ENCODE results near the gene CHAT. TPM values are rescaled to one million over a fixed set of nuclear protein-coding genes. Genes with fewer than 3 reads are reported as not detected.
A peak's percentile ranks its signal among the peaks of the same experiment; 100 is the strongest.

The CHAT gene
- total RNA-seq, 1 experiment from 2014 or later = not detected

GRCh38 chr10:49647985-49648795 is 34.4 kb downstream of the CHAT start:
- no peak overlapping the region for H4K91ac ChIP-seq (ENCODE audit: insufficient read length, low read depth, low read length)
- H3K4me1 ChIP-seq (ENCODE audit: insufficient read depth, low read length) = no peaks in the 10 kb centered on the region
- H3K79me1 ChIP-seq (ENCODE audit: insufficient read depth, low read depth, low read length, poor library complexity, severe bottlenecking) = no peaks in the 10 kb centered on the region
- H3K27ac Mint-ChIP-seq = 0 out of 7 replicates have a peak overlapping the region, but pooled peaks of 1 of the 3 experiments have one; percentile 44
- peak; percentile 21 for DNase-seq
- no CpG with 5 or more reads among the region's 18 CpGs for WGBS (ENCODE audit: extremely low coverage, insufficient read length, low lambda C conversion rate)
- H3K4me3 Mint-ChIP-seq = no peak overlapping the region
- H3K4me1 Mint-ChIP-seq = peaks cover 9 to 13% of the 10 kb centered on the region in 2 experiments
- H3K36me3 Mint-ChIP-seq (ENCODE audit: insufficient read depth in 1 of 3, low read depth in 3 of 3) = no peaks in the 10 kb centered on the region
- H4K8ac ChIP-seq (replicated peaks; ENCODE audit: insufficient read length, low read depth, low read length) = no peak overlapping the region
- peaks cover 59% of the 10 kb centered on the region for H3K27me3 Mint-ChIP-seq (ENCODE audit: low read depth)
- no peak overlapping the region for H3K27ac ChIP-seq (ENCODE audit: insufficient read length, low read depth, low read length)
- no peak for TF ChIP-seq CTCF (conservative IDR thresholded peaks at IDR 0.05)
- no peak overlapping the region for H3K4ac ChIP-seq (ENCODE audit: low read depth, low read length)
- H3K4me2 ChIP-seq (ENCODE audit: insufficient read depth, insufficient read length, low read length) = no peak overlapping the region
- H3K9ac ChIP-seq (ENCODE audit: extremely low read depth, insufficient read length, low read length) = no peak overlapping the region
- H4K5ac ChIP-seq (ENCODE audit: insufficient read length, low read depth, low read length) = no peak overlapping the region
- no peak overlapping the region for H2BK15ac ChIP-seq (ENCODE audit: low read depth, low read length)
- no peak overlapping the region for H3K18ac ChIP-seq (ENCODE audit: insufficient read length, low read depth, low read length)
- no peak overlapping the region for H2BK12ac ChIP-seq (ENCODE audit: insufficient read length, low read depth, low read length)
- no peaks in the 10 kb centered on the region for H3K23me2 ChIP-seq (ENCODE audit: insufficient read length, low read depth, low read length, poor library complexity, severe bottlenecking)
- no peak overlapping the region for H2AFZ ChIP-seq (ENCODE audit: low read length)
- no peak overlapping the region for H2BK20ac ChIP-seq (ENCODE audit: low read depth, low read length, poor library complexity, severe bottlenecking)
- H3K14ac ChIP-seq (ENCODE audit: insufficient read depth, low read length) = no peak overlapping the region
- H3K9me3 ChIP-seq (ENCODE audit: control insufficient read depth, low read depth, low read length) = no peaks in the 10 kb centered on the region
- H2BK120ac ChIP-seq (ENCODE audit: low read depth, low read length, poor library complexity, severe bottlenecking) = no peak overlapping the region
- no peaks in the 10 kb centered on the region for H3K9me3 Mint-ChIP-seq
- H3K27me3 ChIP-seq (ENCODE audit: insufficient read depth, low read length) = no peaks in the 10 kb centered on the region; the same call in 1 of the 2 replicates
- H3K56ac ChIP-seq (ENCODE audit: insufficient read length, low read depth, low read length) = no peak overlapping the region
- H2AK5ac ChIP-seq (ENCODE audit: insufficient read length, low read length) = no peak overlapping the region
- H2BK5ac ChIP-seq (ENCODE audit: insufficient read length, low read length) = no peak overlapping the region
- H3K79me2 ChIP-seq (ENCODE audit: insufficient read depth, low read length) = no peaks in the 10 kb centered on the region
- no peak overlapping the region for H3K23ac ChIP-seq (ENCODE audit: insufficient read length, low read depth, low read length)
- H3T11ph ChIP-seq (ENCODE audit: low read length) = no peak overlapping the region
- H4K20me1 ChIP-seq (ENCODE audit: control insufficient read depth, insufficient read depth, insufficient read length) = no peaks in the 10 kb centered on the region
